HTR-8/SVneo (cell line): Measurements from ENCODE around the gene ITIH3.
"Not testable (repeated sequence)": the region's sequence is repeated elsewhere in the genome, so short reads cannot be mapped to it uniquely, and the experiment has no call there.

ENCODE experiments used
- DNase-seq: peaks from one replicate; pipeline ENCODE4 v3.0.0; 2011; ENCODE audit warnings: low spot score, mixed read lengths; ENCODE audit not compliant: insufficient read length
- FAIRE-seq: peaks from 2 replicates; lab custom pipeline; 2011; peaks lifted over from hg19 to GRCh38; lab: Jason Lieb, UNC

Gene ITIH3

GRCh38 chr3:52794612-52795099 is at the start of gene ITIH3:
Gene ITIH3, plus strand, starts transcription at chr3:52794796. Its CDS starts 8 bp downstream, at chr3:52794804.
- FAIRE-seq (no peak), DNase-seq (no peak)

GRCh38 chr3:52752045-52752660 is 42.4 kb upstream of the ITIH3 start:
- DNase-seq = no peak
- FAIRE-seq = no peak

- DNase-seq (no peak), FAIRE-seq (no peak)
Observed at GRCh38 chr3:52754373-52754772, 40.2 kb upstream of the ITIH3 start.

GRCh38 chr3:52756141-52756540 is 38.5 kb upstream of the ITIH3 start:
- DNase-seq (no peak), FAIRE-seq (no peak)

- FAIRE-seq (no peak), DNase-seq (no peak)
Observed at GRCh38 chr3:52763466-52763865, 31.1 kb upstream of the ITIH3 start.

- DNase-seq (no peak), FAIRE-seq (no peak)
Observed at GRCh38 chr3:52769786-52770455, 24.7 kb upstream of the ITIH3 start.

- DNase-seq (peak; percentile 97), FAIRE-seq (peak; percentile 31)
Observed at GRCh38 chr3:52770496-52771333, 23.9 kb upstream of the ITIH3 start, which contains the start of gene NEK4. Gene NEK4, minus strand, starts transcription at chr3:52770940. Its CDS starts 194 bp downstream, at chr3:52770746.

- FAIRE-seq = no peak
Observed at GRCh38 chr3:52771334-52771681, 23.3 kb upstream of the ITIH3 start.

GRCh38 chr3:52771702-52772101 is 22.9 kb upstream of the ITIH3 start:
- DNase-seq (no peak), FAIRE-seq (no peak)

More at GRCh38 chr3:52771334-52771681, 23.3 kb upstream of the ITIH3 start:
- no peak for DNase-seq

- DNase-seq (no peak), FAIRE-seq (no peak)
Observed at GRCh38 chr3:52773361-52774065, 21.1 kb upstream of the ITIH3 start.

GRCh38 chr3:52774066-52774713 is 20.4 kb upstream of the ITIH3 start:
- FAIRE-seq (no peak), DNase-seq (no peak)

- FAIRE-seq = no peak
- no peak for DNase-seq
Observed at GRCh38 chr3:52774901-52775864, 19.4 kb upstream of the ITIH3 start.

- DNase-seq (no peak), FAIRE-seq (no peak)
Observed at GRCh38 chr3:52775877-52776276, 18.7 kb upstream of the ITIH3 start.

GRCh38 chr3:52776486-52776885 is 18.1 kb upstream of the ITIH3 start:
- not testable (repeated sequence) for DNase-seq, FAIRE-seq

GRCh38 chr3:52777127-52777958 is 17.3 kb upstream of the ITIH3 start, which contains the start of gene ITIH1:
Gene ITIH1, plus strand, starts transcription at chr3:52777599. Its CDS starts 17 bp downstream, at chr3:52777616.
- FAIRE-seq = no peak

GRCh38 chr3:52777959-52778805 is 16.4 kb upstream of the ITIH3 start:
- DNase-seq (no peak), FAIRE-seq (no peak)

More at GRCh38 chr3:52777127-52777958, 17.3 kb upstream of the ITIH3 start, which contains the start of gene ITIH1:
- DNase-seq = no peak
